Bronchial epithelial cell (primary cell): ENCODE results near the gene NF2. TPM values are rescaled to one million over a fixed set of nuclear protein-coding genes. Genes with fewer than 3 reads are reported as not detected.

ENCODE experiments used
- DNase-seq: peaks from one replicate; pipeline ENCODE4 v3.0.0-alpha.2; 2010; ENCODE audit warnings: low read depth
- FAIRE-seq: peaks from 2 replicates; lab custom pipeline; 2011; peaks lifted over from hg19 to GRCh38; lab: Jason Lieb, UNC
- H3K27me3 ChIP-seq: 2 replicates; pipeline ENCODE4 v1.5.1; 2011; ENCODE audit warnings: low read length; ENCODE audit not compliant: control insufficient read depth, insufficient read depth
- H3K36me3 ChIP-seq: 2 replicates; pipeline ENCODE4 v1.5.1; 2011; ENCODE audit warnings: low read length; ENCODE audit not compliant: control insufficient read depth, insufficient read depth
- H3K4me3 ChIP-seq: 2 replicates; pipeline ENCODE4 v1.5.1; 2011; ENCODE audit warnings: mild to moderate bottlenecking, low read depth, low read length, control low read depth
- CTCF ChIP-seq: IDR thresholded peaks from 2 replicates; pipeline ENCODE4 v1.5.1; 2011; ENCODE audit warnings: mild to moderate bottlenecking, moderate library complexity, low read length, control low read depth, inconsistent platforms; ENCODE audit not compliant: insufficient read depth, severe bottlenecking
- total RNA-seq: library from RNA; depleted of rRNA; stranded (reverse); fragments of >200 nt; gene quantifications from 2 replicates; pipeline ENCODE4 v1.2.1, GENCODE V29; 2014

NF2 gene
- total RNA-seq, 1 donor from 2014 or later: 28.4 TPM

GRCh38 chr22:29606320-29606719 is 2.9 kb downstream of the NF2 start:
- DNase-seq (no peak), FAIRE-seq (no peak)
- H3K36me3 ChIP-seq: no peaks in the 10 kb centered on the region
- no peak for TF ChIP-seq CTCF
- H3K4me3 ChIP-seq: no peak overlapping the region
- no peaks in the 10 kb centered on the region for H3K27me3 ChIP-seq

- no peak for TF ChIP-seq CTCF
- H3K36me3 ChIP-seq: no peaks in the 10 kb centered on the region
- FAIRE-seq (no peak), DNase-seq (no peak)
- no peaks in the 10 kb centered on the region for H3K27me3 ChIP-seq
- no peak overlapping the region for H3K4me3 ChIP-seq
Observed at GRCh38 chr22:29607426-29607825, 4.0 kb downstream of the NF2 start.

GRCh38 chr22:29609139-29609538 is 5.7 kb downstream of the NF2 start:
- FAIRE-seq (no peak), DNase-seq (no peak)
- Histone ChIP-seq H3K36me3 (no peaks in the 10 kb centered on the region), H3K27me3 (no peaks in the 10 kb centered on the region), H3K4me3 (no peak overlapping the region)
- TF ChIP-seq CTCF: peak; percentile 45

GRCh38 chr22:29610780-29611179 is 7.3 kb downstream of the NF2 start:
- no peaks in the 10 kb centered on the region for H3K36me3 ChIP-seq
- TF ChIP-seq CTCF: no peak
- H3K4me3 ChIP-seq: no peak overlapping the region
- H3K27me3 ChIP-seq: no peaks in the 10 kb centered on the region
- FAIRE-seq (no peak), DNase-seq (no peak)

- DNase-seq: no peak
- no peak overlapping the region for H3K4me3 ChIP-seq
- no peak for FAIRE-seq
Observed at GRCh38 chr22:29615705-29616327, 12.4 kb downstream of the NF2 start.

More at GRCh38 chr22:29615705-29616327, 12.4 kb downstream of the NF2 start:
- no peak for TF ChIP-seq CTCF
- Histone ChIP-seq H3K36me3 (no peaks in the 10 kb centered on the region), H3K27me3 (no peaks in the 10 kb centered on the region)
